ENCODE measurements around the gene CSTF2T. TPM values are rescaled to one million over a fixed set of nuclear protein-coding genes. Genes with fewer than 3 reads are reported as not detected.

The CSTF2T gene
- total RNA-seq, 1 experiment from 2014 or later, result 24.9 TPM

- no peak for DNase-seq (ENCODE audit: low read depth)
Observed at GRCh38 chr10:51651063-51651462, 48.3 kb downstream of the CSTF2T start.

GRCh38 chr10:51649064-51649463 lies 50.3 kb downstream of the CSTF2T start:
- no peak for DNase-seq (ENCODE audit: low read depth)
